Spleen (tissue), 7 donors: Measurements from ENCODE around the gene SDS.

ENCODE experiments used
- CTCF ChIP-seq, 11 experiments: fragments of 200-600 bp in 7 of 11; fragments of 450-650 bp in 4 of 11; sonication (generic) in 4 of 11; IDR thresholded peaks in 8 of 11; conservative IDR thresholded peaks in 3 of 11; 1 replicate in 7 of 11; 2 replicates in 4 of 11; pipeline versions ENCODE4 v1.4.0 to v1.8.0; 2016 to 2021; ENCODE audit warnings: antibody characterized with exemption in 11 of 11, inconsistent platforms in 4 of 11, mild to moderate bottlenecking in 1 of 11
- POLR2A ChIP-seq, 3 donors: fragments of 450-650 bp; IDR thresholded peaks; one replicate each; pipeline ENCODE4 v1.5.1; 2017; ENCODE audit warnings: antibody characterized with exemption in 3 of 3, mild to moderate bottlenecking in 1 of 3
- POLR2AphosphoS5 ChIP-seq, 3 donors: sonication (generic); formaldehyde crosslinking; IDR thresholded peaks; one replicate each; pipeline ENCODE4 v1.5.1; 2017; ENCODE audit warnings: antibody characterized with exemption in 3 of 3
- donor health status: DM: no; HTN: no; CAD: no; lungs with moderate emphysema.
- donor health status: DM: no; HTN: no; CAD: no.
- donor health status: DM: no; HTN: no; CAD: no.

- no peak for TF ChIP-seq POLR2AphosphoS5 (IDR thresholded peaks at IDR 0.05)
- no peak for TF ChIP-seq CTCF (IDR thresholded peaks at IDR 0.05 in 8 of 11, conservative IDR thresholded peaks at IDR 0.05 in 3 of 11)
- no peak for TF ChIP-seq POLR2A (IDR thresholded peaks at IDR 0.05)
Measured at GRCh38 chr12:113392520-113392919, 11.2 kb downstream of the SDS start.
